A673 (cell line): ENCODE measurements around the gene KHDRBS1. TPM values are rescaled to one million over a fixed set of nuclear protein-coding genes. Genes with fewer than 3 reads are reported as not detected.

Experiments used
- BruUV-seq: library from RNA; stranded (reverse); fragments of 400-500 nt; replicated peaks from 2 replicates; lab custom pipeline; 2021; lab: Mats Ljungman, UMichigan
- CTCF ChIA-PET: fragments of 300-600 bp; sonication (Branson Sonifier 250); formaldehyde crosslinking; loops from one replicate; lab custom pipeline; 2022; ENCODE audit warnings: antibody characterized with exemption; lab: Charles Lee
- POLR2A ChIA-PET: fragments of 300-600 bp; sonication (Branson Sonifier 250); formaldehyde crosslinking; loops from one replicate; lab custom pipeline; 2022; ENCODE audit warnings: antibody characterized with exemption; ENCODE audit not compliant: low non-redundant PET; lab: Charles Lee
- DNase-seq: peaks from one replicate; pipeline ENCODE4 v3.0.0-alpha.2; 2015; ENCODE audit warnings: low spot score
- H3K27ac ChIP-seq: fragments of 200-600 bp; sonication (generic); 2 replicates; pipeline ENCODE4 v1.5.1; 2016; ENCODE audit warnings: mixed run types, low read depth, mild to moderate bottlenecking, mixed read lengths, antibody characterized with exemption, low read length; ENCODE audit not compliant: poor library complexity, severe bottlenecking
- H3K27me3 ChIP-seq: fragments of 200-600 bp; sonication (generic); replicated peaks from 2 replicates; pipeline ENCODE4 v1.6.1; 2017; ENCODE audit warnings: mixed run types, low read depth, mild to moderate bottlenecking, mixed read lengths, antibody characterized with exemption, low read length; ENCODE audit not compliant: insufficient read depth, poor library complexity
- H3K36me3 ChIP-seq: fragments of 200-600 bp; sonication (generic); 2 replicates; pipeline ENCODE4 v1.6.1; 2016; ENCODE audit warnings: mixed run types, mild to moderate bottlenecking, mixed read lengths, antibody characterized with exemption, low read length; ENCODE audit not compliant: insufficient read depth, poor library complexity, severe bottlenecking
- H3K4me1 ChIP-seq: fragments of 200-600 bp; sonication (generic); 2 replicates; pipeline ENCODE4 v1.6.1; 2017; ENCODE audit warnings: mixed run types, mild to moderate bottlenecking, mixed read lengths, antibody characterized with exemption, low read length; ENCODE audit not compliant: insufficient read depth, poor library complexity, severe bottlenecking
- H3K4me3 ChIP-seq: fragments of 200-600 bp; sonication (generic); 2 replicates; pipeline ENCODE4 v1.5.1; 2016; ENCODE audit warnings: low read depth, mixed run types, mild to moderate bottlenecking, mixed read lengths, low read length; ENCODE audit not compliant: poor library complexity, severe bottlenecking
- H3K9me3 ChIP-seq: fragments of 200-600 bp; sonication (generic); 2 replicates; pipeline ENCODE4 v1.6.1; 2016; ENCODE audit warnings: mixed run types, low read depth, mild to moderate bottlenecking, mixed read lengths, antibody characterized with exemption, low read length; ENCODE audit not compliant: poor library complexity, severe bottlenecking
- CTCF ChIP-seq: fragments of 300-800, 200-600 bp; sonication (generic); conservative IDR thresholded peaks from 2 replicates; pipeline ENCODE4 v1.5.1; 2017; ENCODE audit warnings: low read depth, mild to moderate bottlenecking, antibody characterized with exemption, low read length, moderate library complexity, mixed read lengths
- EZH2 ChIP-seq: fragments of 200-600 bp; sonication (generic); IDR thresholded peaks from 2 replicates; pipeline ENCODE4 v1.6.1; 2017; ENCODE audit warnings: borderline replicate concordance, low read depth, mild to moderate bottlenecking, mixed read lengths, antibody characterized with exemption, low read length; ENCODE audit not compliant: poor library complexity, severe bottlenecking
- intact Hi-C: fragments of 100-400 bp; cut with micrococcal nuclease; formaldehyde crosslinking; loops from one replicate; pipeline ENCODE4 v1.10.0; 2022; ENCODE audit not compliant: unreplicated experiment
- total RNA-seq: library from RNA; stranded (reverse); gene quantifications from 2 replicates; pipeline ENCODE4 v1.2.3, GENCODE V29; 2021

The KHDRBS1 gene
- total RNA-seq, 1 experiment from 2014 or later = 226 TPM

- POLR2A ChIA-PET = interaction anchor here (0.5 to 1.0 kb wide), 8 partner anchors 10 to 427 kb away, joined by 3 to 11 read pairs (median 4); no protein-coding TSS in a partner anchor
- intact Hi-C loops = loop anchor here (2.0 kb wide), 1 partner anchor 34 kb away; no protein-coding TSS in a partner anchor
- no TSS peak for BruUV-seq
Observed at GRCh38 chr1:32072622-32073298, 59.1 kb downstream of the KHDRBS1 start, which contains the start of gene TMEM39B. Gene TMEM39B (plus strand): TSS chr1:32072939. CDS start chr1:32073048, 109 bp downstream.

GRCh38 chr1:32073299-32074229 lies 59.9 kb downstream of the KHDRBS1 start:
- TSS peak; percentile 64 for BruUV-seq
- no peaks in the 10 kb centered on the region for H3K27me3 ChIP-seq
- H3K4me1 ChIP-seq = peaks cover 18% of the 10 kb centered on the region
- H3K9me3 ChIP-seq = no peaks in the 10 kb centered on the region
- POLR2A ChIA-PET = interaction anchor here (0.6 to 1.0 kb wide), 7 partner anchors 10 to 407 kb away, joined by 3 to 11 read pairs (median 6); partner anchors contain the start of gene CCDC28B
- peak overlapping the region; percentile 67 for H3K4me3 ChIP-seq
- CTCF ChIA-PET = interaction anchor here (0.5 to 1.5 kb wide), 12 partner anchors 8 to 447 kb away, joined by 3 to 13 read pairs (median 5); no protein-coding TSS in a partner anchor
- TF ChIP-seq EZH2 (no peak), CTCF (peak; percentile 58)
- DNase-seq = peak; percentile 95
- peak overlapping the region; percentile 87 for H3K27ac ChIP-seq
- H3K36me3 ChIP-seq = peaks cover 26% of the 10 kb centered on the region
- intact Hi-C loops = loop anchor here (2.0 kb wide), 1 partner anchor 33 kb away; no protein-coding TSS in a partner anchor

More at GRCh38 chr1:32072622-32073298, 59.1 kb downstream of the KHDRBS1 start, which contains the start of gene TMEM39B:
- no peak for TF ChIP-seq CTCF
- TF ChIP-seq EZH2 = no peak
- peaks cover 19% of the 10 kb centered on the region for H3K36me3 ChIP-seq
- H3K4me1 ChIP-seq = peaks cover 22% of the 10 kb centered on the region
- peak within 1 kb of the TSS; percentile 67 for H3K4me3 ChIP-seq
- H3K27ac ChIP-seq = peak within 1 kb of the TSS; percentile 87
- no peaks in the 10 kb centered on the region for H3K9me3 ChIP-seq
- CTCF ChIA-PET = interaction anchor here (0.5 to 1.5 kb wide), 10 partner anchors 10 to 446 kb away, joined by 3 to 13 read pairs (median 5); no protein-coding TSS in a partner anchor
- H3K27me3 ChIP-seq = no peaks in the 10 kb centered on the region
- DNase-seq = peak; percentile 99

GRCh38 chr1:32074841-32075240 lies 61.2 kb downstream of the KHDRBS1 start:
- intact Hi-C loops = no loop called here
- POLR2A ChIA-PET = no interaction called here
- DNase-seq = no peak
- CTCF ChIA-PET = no interaction called here
- no peak overlapping the region for H3K27ac ChIP-seq
- no peaks in the 10 kb centered on the region for H3K9me3 ChIP-seq
- peaks cover 34% of the 10 kb centered on the region for H3K36me3 ChIP-seq
- peaks cover 10% of the 10 kb centered on the region for H3K4me1 ChIP-seq
- H3K4me3 ChIP-seq = no peak overlapping the region
- no peaks in the 10 kb centered on the region for H3K27me3 ChIP-seq
- TF ChIP-seq CTCF (no peak), EZH2 (no peak)
- BruUV-seq = no TSS peak
